Measurements from ENCODE around the gene ZBTB40. TPM values are rescaled to one million over a fixed set of nuclear protein-coding genes. Genes with fewer than 3 reads are reported as not detected.

Gene ZBTB40
- total and polyA plus RNA-seq, 2 of the 13 experiments (the other 11 are each of a cell fraction or from before 2014, with no cell fraction given): 8.8 to 16.5 TPM

DNA sequence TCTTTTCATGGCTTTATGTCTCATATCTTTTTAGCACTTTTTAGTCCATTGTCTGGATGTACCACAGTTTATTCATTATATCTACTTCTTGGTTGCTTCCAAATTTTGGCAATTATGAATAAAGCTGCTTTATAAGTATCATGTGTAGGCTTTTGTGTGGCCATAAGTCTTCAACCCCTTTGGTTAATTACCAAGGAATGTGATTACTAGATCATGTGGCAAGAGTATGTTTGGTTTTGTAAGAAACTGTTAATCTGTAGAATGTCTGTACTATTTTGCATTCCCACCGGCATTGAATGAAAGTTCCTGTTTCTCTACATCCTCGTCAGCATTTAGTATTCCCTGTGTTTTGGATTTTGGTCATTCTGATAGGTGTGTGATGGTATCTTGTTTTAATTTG, 31.5 kb downstream of the ZBTB40 start:
- Histone ChIP-seq H2AFZ (ENCODE audit: low read length) (no peak overlapping the region), H3K9me3 (ENCODE audit: low read length) (no peaks in the 10 kb centered on the region; the same call in 1 of the 2 replicates), H3K9ac (ENCODE audit: insufficient read depth, low read depth, low read length) (no peak overlapping the region), H3K36me3 (replicated peaks in 1 of 2; ENCODE audit: control insufficient read depth in 1 of 2, insufficient read depth in 2 of 2, low read length in 2 of 2) (no peaks in the 10 kb centered on the region), H4K20me1 (ENCODE audit: insufficient read depth, low read length) (0 out of 2 replicates have a peak, but pooled peaks cover 3% of the 10 kb centered on the region), H3K27me3 (ENCODE audit: control insufficient read depth in 1 of 2, insufficient read depth in 2 of 2, low read length in 2 of 2) (no peaks in the 10 kb centered on the region), H3K4me3 (replicated peaks in 1 of 3; ENCODE audit: insufficient read depth in 1 of 3, low read depth in 2 of 3, low read length in 3 of 3) (no peak overlapping the region), H3K27ac (ENCODE audit: extremely low read length, insufficient read depth, low read length) (no peak overlapping the region), H3K4me2 (ENCODE audit: low read depth, low read length) (no peak overlapping the region), H3K79me2 (ENCODE audit: insufficient read depth, low read length) (peaks cover 68% of the 10 kb centered on the region), H3K4me1 (ENCODE audit: insufficient read depth, low read length) (peaks cover 12% of the 10 kb centered on the region; the same call in 1 of the 2 replicates)
- TF ChIP-seq, protein P1, sequence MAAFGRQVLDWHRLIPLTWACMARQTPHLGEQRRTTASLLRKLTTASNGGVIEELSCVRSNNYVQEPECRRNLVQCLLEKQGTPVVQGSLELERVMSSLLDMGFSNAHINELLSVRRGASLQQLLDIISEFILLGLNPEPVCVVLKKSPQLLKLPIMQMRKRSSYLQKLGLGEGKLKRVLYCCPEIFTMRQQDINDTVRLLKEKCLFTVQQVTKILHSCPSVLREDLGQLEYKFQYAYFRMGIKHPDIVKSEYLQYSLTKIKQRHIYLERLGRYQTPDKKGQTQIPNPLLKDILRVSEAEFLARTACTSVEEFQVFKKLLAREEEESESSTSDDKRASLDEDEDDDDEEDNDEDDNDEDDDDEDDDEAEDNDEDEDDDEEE (CRISPR knock-in tag; IDR thresholded peaks at IDR 0.05): no peak
- TF ChIP-seq ZNF563 (CRISPR knock-in tag; IDR thresholded peaks at IDR 0.05) (no peak), ZNF335 (CRISPR knock-in tag; IDR thresholded peaks at IDR 0.05) (no peak), ZNF136 (CRISPR knock-in tag; IDR thresholded peaks at IDR 0.05; ENCODE audit: low read depth) (no peak), ATF7 (IDR thresholded peaks at IDR 0.05) (no peak), ATF7 (CRISPR knock-in tag; IDR thresholded peaks at IDR 0.05) (no peak), RXRB (CRISPR knock-in tag; IDR thresholded peaks at IDR 0.05; ENCODE audit: borderline replicate concordance) (no peak), NAIF1 (CRISPR knock-in tag; IDR thresholded peaks at IDR 0.05; ENCODE audit: borderline replicate concordance) (no peak), SMARCE1 (IDR thresholded peaks at IDR 0.05; ENCODE audit: borderline replicate concordance) (no peak)
- ChIA-PET CTCF (ENCODE audit: low intra/inter-chr PET ratio, low total read pairs) (no interaction called here), POLR2A (no interaction called here)
- 98% methylated on average over 2 of the region's 2 CpGs for WGBS (ENCODE audit: low lambda C conversion rate)
- intact Hi-C loops (cut with micrococcal nuclease; ENCODE audit: unreplicated experiment) (no loop called here), in situ Hi-C loops (cut with HindIII; ENCODE audit: extremely low pct_ligation_motif_present, low pct_unique_long_range_greater_than_20kb) (no loop called here)
- BruUV-seq (replicated peaks): no TSS peak
- no peak for FAIRE-seq
- no peak for ATAC-seq
- no peak for DNase-seq (ENCODE audit: low spot score)

Measured in HepG2 (cell line).